Measurements from ENCODE around the gene PPIL3.

DNA sequence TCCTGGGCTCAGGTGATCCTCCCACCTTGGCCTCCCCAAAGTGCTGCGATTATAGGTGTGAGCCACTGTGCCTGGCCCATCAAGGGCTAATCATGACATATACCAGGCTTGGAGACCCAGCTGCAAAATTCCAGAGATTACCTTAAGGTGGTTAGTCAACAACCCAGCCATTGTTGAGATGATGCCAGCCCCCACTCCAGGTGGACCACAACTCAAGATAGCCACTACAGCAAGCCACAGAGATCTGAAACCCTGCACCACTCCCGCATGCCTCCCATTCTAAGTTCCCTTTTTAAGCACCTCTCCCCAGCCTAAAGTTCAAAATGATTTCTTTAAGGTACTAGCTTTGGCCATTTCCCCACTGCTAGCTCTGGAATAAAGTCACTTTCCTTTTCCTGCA, 19.9 kb downstream of the PPIL3 start:
- TF ChIP-seq CTCF (conservative IDR thresholded peaks at IDR 0.05) = no peak
- TF ChIP-seq EZH2 (IDR thresholded peaks at IDR 0.05; ENCODE audit: low read depth) = no peak

All from PC-9 (cell line).